Measurements from ENCODE around the gene FBF1.

FBF1 gene

GRCh38 chr17:75917141-75917916, 23.5 kb downstream of the FBF1 start:
- DNase-seq (ENCODE audit: low read depth) = no peak

GRCh38 chr17:75915268-75915667, 25.6 kb downstream of the FBF1 start:
- no peak for DNase-seq (ENCODE audit: low read depth)

- no peak for DNase-seq (ENCODE audit: low read depth)
These were observed 26.1 kb downstream of the FBF1 start for GRCh38 chr17:75914643-75915267.

- DNase-seq (ENCODE audit: low read depth) = no peak
These were observed 27.2 kb downstream of the FBF1 start for GRCh38 chr17:75913537-75914210.

GRCh38 chr17:75910699-75911098, 30.1 kb downstream of the FBF1 start:
- DNase-seq (ENCODE audit: low read depth) = no peak

GRCh38 chr17:75909812-75910274, 31.0 kb downstream of the FBF1 start:
- DNase-seq (ENCODE audit: low read depth) = no peak

GRCh38 chr17:75909051-75909811, 31.6 kb downstream of the FBF1 start:
- DNase-seq (ENCODE audit: low read depth) = no peak

GRCh38 chr17:75908201-75908600, 32.6 kb downstream of the FBF1 start:
- DNase-seq (ENCODE audit: low read depth) = no peak

GRCh38 chr17:75906143-75906884, 34.5 kb downstream of the FBF1 start:
- no peak for DNase-seq (ENCODE audit: low read depth)

GRCh38 chr17:75904749-75905521, 35.9 kb downstream of the FBF1 start, which contains the start of gene MRPL38:
TSS of gene MRPL38 (minus strand) at chr17:75904884. CDS start at chr17:75904875, 9 bp downstream.
- peak; percentile 90 for DNase-seq (ENCODE audit: low read depth)

GRCh38 chr17:75902406-75902805, 38.4 kb downstream of the FBF1 start:
- no peak for DNase-seq (ENCODE audit: low read depth)

GRCh38 chr17:75901727-75902126, 39.1 kb downstream of the FBF1 start:
- DNase-seq (ENCODE audit: low read depth) = no peak

- no peak for DNase-seq (ENCODE audit: low read depth)
These were observed 39.9 kb downstream of the FBF1 start for GRCh38 chr17:75900691-75901533.

- no peak for DNase-seq (ENCODE audit: low read depth)
These were observed 40.9 kb downstream of the FBF1 start for GRCh38 chr17:75899767-75900468.

GRCh38 chr17:75899353-75899752, 41.5 kb downstream of the FBF1 start:
- DNase-seq (ENCODE audit: low read depth) = no peak

- DNase-seq (ENCODE audit: low read depth) = no peak
These were observed 42.1 kb downstream of the FBF1 start for GRCh38 chr17:75898791-75899190.

- DNase-seq (ENCODE audit: low read depth) = no peak
These were observed 42.8 kb downstream of the FBF1 start for GRCh38 chr17:75898065-75898464.

GRCh38 chr17:75897160-75898019, 43.5 kb downstream of the FBF1 start:
- DNase-seq (ENCODE audit: low read depth) = no peak
